Measurements from ENCODE around the gene TOMM20.
"Not testable (repeated sequence)": the region's sequence is repeated elsewhere in the genome, so short reads cannot be mapped to it uniquely, and the experiment has no call there.

The TOMM20 gene

DNA sequence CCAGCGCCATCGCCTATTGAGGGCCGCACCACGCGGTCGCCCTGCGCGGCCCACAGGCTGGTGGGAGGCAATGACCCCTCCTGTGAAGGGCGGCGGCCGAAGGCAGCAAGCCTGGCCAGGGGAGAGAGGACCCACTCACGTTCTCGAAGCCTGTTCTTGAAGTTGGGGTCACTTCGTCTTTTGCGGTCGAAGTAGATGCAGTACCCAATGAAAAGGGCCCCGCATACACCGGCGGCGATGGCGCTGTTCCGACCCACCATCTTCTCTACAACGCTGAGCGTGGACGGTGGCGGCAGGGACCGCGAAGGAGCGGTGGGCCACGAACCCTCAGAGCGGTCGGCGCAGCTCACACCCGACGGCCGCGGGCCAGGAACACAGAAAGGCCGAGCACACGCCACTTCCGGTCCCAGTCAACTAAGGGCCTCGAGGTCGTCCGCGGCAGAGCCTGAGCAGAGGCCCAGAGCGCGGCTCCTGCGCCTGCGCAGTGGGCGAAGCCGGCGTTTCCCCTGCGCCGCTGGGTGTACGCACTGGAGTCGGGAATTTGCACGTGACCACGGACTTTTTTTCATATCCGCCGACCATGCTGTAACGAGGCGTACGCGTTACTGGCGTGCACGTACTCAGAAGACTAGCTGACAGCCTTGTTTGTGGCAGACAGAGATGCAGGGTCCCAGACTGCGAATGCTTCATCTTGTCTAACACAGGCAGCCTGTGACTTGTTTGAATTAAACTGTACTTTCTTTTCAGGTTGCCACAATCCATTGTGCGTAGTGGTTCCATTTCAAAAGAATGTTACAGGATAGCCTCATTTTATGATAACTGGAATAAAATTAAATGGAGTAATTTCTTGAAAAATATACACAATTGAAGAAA is at the start of gene TOMM20:
Gene TOMM20 (minus strand): TSS at position 382 of the 873 bp plus-strand sequence. CDS start 122 bp downstream, at position 260.
- peak; percentile 99 for DNase-seq (ENCODE audit: low spot score)

DNA sequence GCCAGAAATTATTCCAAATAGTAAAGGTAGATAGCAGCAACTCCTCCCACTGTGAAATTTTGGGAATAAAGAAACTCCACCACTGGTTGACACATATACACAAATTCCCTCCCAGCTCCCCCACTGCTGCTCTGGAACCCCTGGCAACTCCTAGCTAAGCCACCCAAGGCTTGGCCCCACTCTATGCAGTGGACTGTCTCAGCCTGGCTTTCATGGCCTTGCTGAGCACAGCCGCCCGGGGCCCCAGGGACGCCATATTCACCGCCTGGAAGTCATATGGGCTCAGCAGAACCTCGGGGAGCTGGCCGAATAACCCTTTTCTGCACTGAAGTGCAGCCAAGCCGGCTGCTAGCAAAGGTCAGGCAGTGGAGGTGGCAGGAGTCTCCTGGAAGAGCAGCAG is 47.8 kb upstream of the TOMM20 start:
- no peak for DNase-seq (ENCODE audit: low spot score)

DNA sequence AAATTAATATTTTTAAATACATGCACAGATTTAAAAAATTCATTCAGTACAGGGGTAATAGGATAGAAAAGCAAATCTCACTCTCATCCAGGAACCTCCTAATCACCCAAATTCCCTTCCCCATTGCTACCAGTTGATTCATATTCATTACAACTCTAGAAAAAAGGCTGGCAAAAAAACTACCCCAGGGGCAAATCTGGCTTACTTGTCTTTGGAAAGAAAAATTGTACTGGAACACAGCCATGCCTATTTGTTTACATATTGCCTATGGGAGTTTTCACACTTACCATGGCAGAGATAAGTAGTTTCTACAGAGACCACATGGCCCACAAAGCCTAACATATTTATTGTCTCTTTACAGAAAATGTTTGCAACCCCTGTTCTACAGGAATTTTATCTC is 41.3 kb upstream of the TOMM20 start:
- no peak for DNase-seq (ENCODE audit: low spot score)

DNA sequence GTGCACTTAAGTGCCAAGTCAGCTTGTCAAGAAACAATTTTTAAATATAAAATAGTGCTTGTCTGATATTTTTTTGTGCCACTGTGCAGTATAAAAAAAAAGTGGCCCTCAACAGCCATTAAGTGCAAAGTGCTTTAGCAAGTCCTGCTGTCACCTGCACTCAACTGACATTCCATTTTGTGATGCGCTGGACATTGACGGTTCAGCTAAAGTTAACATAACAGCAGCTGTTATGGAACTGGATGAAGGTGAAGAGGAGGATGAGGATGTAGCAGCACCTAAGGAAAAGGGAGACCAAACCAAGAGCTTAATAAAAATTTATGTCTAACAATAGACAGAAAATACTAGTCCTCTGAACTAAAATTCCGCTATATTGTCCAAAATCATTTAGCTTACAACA is 39.7 kb upstream of the TOMM20 start:
- DNase-seq (ENCODE audit: low spot score): no peak

DNA sequence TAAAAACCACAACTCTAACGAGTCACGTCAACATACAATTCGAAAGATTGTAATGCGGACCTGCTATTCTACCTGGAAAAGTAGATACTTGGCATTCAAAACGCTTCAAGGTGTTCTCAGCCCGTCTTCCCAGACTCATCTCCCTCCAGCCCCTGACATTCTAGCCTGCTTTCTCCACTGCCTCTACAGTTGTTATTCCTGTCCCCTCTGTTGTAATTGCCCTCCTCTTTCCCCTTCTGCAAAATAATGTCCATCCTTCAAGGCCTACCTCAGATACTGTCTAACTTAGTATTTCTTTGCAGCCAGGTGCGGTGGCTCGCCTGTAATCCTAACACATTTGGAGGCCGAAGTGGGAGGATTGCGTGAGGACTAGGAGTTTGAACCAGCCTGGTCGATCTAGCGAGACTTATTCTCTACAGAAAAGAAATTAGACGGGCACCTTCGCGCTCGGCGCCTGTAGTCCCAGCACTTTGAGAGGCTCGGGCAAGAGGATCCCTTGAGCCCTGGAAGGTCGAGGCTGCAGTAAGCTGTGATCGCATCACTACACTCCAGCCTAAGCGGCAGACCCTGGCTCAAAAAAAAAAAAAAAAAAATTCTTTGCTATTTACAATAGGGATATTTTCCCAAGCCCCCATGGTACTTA is 33.2 kb upstream of the TOMM20 start:
- no peak for DNase-seq (ENCODE audit: low spot score)

DNA sequence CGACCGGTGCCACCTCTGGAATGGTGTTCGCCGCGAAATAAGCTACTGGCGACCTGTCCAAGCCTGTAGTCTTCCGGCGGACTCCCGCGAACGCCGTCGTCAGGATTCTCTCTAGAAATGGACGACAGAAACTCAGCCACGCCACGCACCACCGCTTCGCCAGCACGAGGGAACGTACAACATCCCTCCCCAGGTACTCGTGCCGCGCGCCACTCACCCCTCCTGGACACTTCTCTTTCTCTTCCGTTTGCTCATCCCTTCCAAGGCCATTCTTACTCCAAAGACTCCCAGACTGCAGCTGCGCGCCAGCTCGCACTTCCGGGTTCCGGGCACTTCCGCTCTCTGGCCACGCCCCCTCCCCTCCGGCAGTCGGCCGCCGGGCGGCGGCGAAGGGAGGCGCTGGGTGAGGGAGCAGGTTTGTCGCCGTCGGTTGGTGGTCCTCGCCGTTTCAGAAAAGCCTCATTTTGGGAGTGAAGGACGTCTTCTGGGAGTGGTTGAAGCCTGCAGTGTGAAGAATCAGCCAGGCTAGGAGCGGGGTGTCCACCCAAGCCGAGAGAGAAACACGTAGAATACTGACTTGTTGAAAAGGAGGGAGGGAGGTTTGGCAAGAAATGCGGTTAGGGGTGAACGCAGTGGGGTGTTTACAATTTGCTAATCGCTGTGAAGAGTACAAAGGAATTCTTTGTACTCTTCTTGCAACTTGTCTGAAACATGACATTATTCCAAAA is 32.5 kb upstream of the TOMM20 start, which contains the start of gene RBM34:
Gene RBM34 (minus strand): TSS at position 294 of the 728 bp plus-strand sequence. CDS start 24 bp downstream, at position 270.
- peak; percentile 94 for DNase-seq (ENCODE audit: low spot score)

DNA sequence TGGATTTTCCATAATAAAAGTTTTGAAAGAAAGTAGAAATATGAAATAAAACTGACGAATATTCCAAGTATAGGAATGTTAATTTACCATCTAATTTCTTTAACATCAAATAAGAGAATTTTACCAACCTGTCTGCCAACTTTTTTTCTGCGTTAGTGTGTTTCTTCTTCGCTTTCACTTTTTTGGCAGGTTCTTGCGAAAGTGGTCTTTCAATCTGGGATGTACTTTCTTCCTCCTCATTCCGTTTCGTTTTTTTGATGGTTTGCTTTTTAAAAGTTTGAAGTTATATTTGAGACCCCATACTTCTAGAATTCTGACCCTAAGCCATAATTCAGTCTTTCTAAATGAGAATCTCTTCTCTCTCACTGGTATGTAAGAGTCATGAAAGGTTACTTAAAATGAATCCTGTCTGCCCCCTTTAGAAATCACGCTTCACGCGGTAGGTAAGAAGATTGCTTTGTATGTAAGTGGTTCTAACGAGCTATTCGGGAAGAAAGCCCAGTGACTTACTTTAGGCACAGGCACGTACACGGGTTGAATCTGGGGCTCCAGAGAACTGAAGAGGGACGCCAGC is 31.8 kb upstream of the TOMM20 start:
- no peak for DNase-seq (ENCODE audit: low spot score)

DNA sequence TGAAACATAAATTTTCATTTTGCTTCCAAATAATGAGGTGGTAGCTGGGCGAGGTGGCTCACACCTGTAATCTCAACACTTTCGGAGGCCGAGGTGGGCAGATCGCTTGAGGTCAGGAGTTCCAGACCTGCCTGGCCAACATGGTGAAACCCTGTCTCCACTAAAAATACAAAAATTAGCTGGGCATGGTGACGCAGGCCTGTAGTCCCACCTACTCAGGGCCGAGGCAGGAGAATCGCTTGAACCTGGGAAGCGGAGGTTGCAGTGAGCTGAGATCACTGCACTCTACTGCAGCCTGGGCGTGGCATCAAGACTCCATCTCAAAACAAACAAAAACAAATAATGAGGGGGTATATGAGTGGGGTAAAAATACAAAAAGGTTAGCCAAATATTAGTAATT is 31.3 kb upstream of the TOMM20 start:
- DNase-seq (ENCODE audit: low spot score): not testable (repeated sequence)

DNA sequence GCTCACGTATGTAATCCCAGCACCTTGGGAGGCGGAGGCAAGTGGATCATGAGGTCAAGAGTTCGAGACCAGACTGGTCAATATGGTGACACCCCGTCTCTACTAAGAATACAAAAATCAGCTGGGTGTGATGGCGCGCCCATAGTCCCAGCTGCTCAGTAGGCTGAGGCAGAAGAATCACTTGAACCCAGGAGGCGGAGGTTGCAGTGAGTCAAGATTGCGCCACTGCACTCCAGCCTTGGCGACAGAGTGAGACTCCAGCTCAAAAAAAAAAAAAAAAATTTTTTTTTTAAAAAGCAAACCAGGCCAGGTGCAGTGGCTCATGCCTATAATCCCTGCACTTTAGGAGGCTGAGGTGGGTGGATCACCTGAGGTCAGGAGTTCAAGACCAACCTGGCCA is 30.6 kb upstream of the TOMM20 start:
- DNase-seq (ENCODE audit: low spot score): not testable (repeated sequence)

DNA sequence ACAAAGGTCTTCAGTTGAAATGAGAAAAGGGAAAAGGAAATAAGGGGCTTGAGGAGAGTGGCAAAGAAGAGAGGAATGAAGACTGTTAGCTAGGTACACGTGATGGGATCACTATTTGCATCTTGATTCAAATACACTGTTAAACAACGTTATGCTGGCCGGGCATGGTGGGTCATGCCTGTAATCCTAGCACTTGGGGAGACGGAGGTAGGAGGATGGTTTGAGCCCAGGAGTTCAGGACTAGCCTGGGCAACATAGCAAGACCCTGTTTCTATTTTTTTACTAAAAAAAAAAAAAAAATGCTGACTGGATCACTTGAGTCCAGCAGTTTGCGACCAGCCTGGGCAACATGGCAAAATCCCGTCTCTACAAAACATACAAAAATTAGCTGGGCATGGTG is 30.0 kb upstream of the TOMM20 start:
- no peak for DNase-seq (ENCODE audit: low spot score)

DNA sequence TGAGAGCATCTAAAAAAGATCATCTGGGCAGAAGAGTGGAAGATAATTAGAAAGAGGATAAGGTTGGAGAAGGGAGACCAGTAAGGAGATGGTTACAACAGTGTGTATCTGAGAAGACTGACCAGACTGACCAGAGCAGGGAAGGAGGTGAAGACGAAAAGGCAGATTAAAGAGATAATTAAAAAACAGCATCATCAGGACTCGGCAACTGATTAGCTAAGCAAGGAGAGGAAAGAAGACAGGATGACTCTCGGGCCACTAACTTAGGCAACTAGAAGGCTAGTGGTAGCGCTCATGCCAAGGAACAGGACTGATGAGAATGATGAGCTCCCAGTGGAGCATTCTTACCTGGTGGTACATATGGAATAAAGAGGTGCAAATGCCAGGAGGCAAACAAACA is 28.5 kb upstream of the TOMM20 start:
- no peak for DNase-seq (ENCODE audit: low spot score)

DNA sequence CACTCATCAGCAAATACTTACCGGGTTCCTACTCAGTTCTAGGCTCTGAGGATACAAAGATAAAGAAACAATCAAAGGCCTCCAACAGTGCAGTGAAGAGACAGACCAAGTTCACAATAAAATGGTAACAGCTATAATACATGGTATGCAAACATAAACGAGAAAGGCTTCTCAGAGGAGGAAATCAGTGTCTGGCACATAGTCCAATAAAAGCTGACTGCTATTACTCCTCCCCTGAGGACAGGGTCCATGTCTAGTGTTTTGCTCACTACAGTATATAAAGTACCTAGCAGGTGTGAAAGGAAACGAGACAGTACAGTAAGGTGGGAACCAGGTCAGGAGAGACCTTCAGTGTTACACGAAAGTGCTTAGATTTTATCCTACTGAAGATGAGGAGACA is 28.1 kb upstream of the TOMM20 start:
- no peak for DNase-seq (ENCODE audit: low spot score)

DNA sequence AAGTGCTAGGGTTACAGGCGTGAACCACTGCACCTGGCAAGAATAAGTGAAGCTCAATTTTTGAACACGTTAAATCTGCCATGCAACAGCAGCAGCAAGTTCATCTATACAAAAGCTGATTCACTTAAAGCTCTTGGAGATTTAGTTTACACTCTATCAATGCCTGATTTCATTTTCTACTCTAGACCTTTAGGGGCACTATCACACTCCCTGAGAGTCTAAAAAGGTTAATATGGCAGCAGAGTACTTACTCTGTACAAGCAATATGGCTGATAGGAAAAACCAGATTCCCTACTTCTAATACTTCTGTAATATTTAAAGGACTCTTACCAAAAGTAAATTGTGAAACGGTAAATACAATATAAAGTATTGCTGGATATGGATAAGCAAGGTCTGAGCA is 27.6 kb upstream of the TOMM20 start:
- DNase-seq (ENCODE audit: low spot score): no peak

DNA sequence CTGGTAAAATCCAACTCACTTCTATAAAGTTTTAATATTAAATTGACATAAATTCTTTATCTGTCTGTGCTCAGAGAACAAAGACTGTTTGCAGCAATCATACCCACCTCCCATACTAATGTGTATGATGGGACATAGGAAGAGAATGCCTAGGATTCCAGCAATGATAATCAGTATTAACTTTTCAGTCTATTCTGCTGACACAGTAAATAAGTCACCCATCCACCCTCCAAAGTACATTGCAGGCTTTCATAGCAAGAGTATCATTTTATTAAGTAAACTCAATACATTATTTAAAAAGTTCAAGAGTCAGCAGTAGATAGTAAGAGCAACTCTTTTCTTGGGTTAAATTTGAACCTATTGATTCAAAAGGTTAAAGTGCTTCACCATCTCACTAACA is 23.6 kb upstream of the TOMM20 start:
- no peak for DNase-seq (ENCODE audit: low spot score)

DNA sequence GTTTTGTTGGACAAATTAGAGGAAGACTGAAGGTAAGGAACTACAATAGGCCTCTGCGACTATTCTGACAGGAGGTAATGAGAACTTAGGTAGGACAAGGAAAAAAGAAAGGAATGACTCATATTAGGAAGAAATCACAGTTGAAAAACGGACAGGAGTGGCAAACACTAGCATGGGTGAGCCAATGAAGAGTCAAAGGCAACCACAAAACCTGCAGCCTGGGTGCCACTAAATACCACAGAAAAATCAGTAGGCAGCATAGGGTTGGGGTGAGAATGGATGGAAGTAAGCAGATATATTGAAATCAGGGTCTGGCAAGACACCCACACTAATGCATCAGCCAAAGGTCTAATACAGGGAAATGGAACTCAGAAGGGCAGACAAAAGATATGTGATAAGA is 22.4 kb upstream of the TOMM20 start:
- no peak for DNase-seq (ENCODE audit: low spot score)

DNA sequence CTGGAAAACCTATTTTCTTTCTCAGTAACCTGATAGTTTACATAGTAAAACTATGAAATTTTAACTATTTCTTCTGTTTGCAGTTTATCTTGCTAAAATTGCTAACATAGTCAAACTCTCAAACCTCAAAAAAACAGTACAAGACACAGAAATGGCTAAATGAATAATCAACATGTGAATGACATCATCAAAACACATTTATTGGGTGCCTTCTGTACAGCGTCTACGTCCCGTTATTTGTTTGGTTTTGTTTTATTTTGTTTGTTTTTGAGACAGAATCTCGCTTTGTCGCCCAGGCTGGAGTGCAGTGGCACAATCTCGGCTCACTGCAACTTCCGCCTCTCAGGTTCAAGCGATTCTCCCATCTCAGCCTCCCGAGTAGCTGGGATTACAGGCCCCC is 21.2 kb upstream of the TOMM20 start:
- no peak for DNase-seq (ENCODE audit: low spot score)

DNA sequence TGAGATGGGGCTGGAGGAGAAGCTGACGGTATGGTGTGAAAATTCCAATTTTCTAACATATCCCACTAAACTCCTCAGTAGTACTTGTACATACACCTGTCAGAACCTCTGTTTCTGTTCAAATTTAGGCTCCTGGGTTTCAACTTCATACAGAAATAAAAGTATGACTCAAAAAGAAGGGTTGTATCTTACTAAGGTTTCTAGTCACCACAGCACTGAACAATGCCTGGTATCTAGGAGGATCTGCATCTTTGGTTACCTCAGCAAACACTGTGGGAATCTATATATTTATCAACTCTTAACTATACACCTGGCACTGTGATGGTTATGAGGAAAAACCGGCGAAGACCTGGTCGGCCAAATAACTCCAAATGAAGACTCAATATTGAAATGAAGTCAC is 18.6 kb upstream of the TOMM20 start:
- no peak for DNase-seq (ENCODE audit: low spot score)

DNA sequence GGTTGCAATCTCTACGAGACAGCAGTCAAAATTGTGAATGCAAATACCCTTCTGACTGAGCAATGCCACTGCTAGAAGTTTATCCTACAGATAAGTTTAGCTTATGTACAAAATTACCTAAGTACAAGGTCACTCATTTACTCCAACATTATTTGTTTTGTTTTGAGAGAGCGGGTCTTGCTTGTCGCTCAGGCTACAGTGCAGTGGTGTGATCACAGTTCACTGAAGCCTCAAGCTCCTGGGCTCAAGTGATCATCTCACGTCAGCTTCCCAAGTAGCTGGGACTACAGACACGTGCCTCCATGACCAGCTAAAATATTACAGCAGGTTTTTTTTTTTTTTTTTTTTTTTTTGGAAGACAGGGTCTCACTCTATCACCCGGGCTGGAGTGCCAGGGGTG is 17.0 kb upstream of the TOMM20 start:
- no peak for DNase-seq (ENCODE audit: low spot score)

DNA sequence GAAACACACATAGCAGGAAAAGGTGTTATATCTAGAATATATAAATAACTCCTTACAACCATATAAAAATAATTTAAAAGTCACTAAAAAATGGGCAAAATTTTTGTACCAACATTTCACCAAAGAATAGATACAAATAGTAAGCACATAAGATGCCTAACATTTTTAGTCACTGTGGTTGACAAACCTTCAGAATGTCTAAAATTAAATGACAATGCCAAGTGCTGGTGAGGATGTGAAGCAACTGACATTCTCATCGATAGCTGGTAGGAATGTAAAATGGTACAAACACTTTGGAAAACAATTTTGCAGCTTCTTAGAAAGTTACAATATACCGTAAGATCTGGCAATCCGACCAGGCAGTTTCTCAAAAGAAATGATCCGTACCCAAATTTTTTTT is 14.4 kb upstream of the TOMM20 start:
- DNase-seq (ENCODE audit: low spot score): no peak

DNA sequence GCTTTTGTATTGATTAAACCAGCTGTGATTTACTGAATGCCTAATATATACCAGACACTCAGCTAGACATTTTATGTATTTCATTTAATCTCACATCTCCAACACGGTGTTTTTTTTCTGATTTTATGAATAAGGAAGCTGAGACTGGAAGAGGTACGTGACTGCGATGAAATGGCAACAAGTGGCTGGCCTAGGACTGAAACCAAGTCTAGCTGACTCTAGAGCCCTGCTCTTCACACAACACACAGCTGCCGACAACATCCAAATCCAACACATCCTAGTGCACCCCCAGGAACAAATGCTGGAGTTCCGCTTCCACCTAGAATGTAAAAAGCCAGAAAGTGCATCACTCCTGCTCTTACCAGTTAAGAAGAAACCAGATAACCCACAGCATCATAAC is 10.7 kb upstream of the TOMM20 start:
- DNase-seq (ENCODE audit: low spot score): no peak

DNA sequence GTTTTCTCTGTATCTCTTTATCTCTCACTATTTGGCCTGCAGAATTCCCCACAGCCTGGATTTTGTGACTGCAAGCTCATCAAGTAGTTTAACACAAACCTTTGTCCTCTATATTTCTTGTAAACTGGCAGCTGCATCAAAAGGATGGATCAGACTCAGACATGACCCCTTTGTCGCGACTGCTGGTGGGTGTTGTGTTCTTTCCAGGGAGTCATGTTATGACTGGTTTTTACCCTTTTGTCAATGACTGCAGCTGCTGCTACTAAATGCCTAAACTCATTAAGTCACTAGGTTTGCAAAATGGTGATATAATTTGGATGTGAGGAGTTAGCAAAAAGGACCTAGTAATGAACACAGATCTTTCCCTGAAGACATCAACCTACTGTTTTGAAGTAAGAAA is 10.2 kb upstream of the TOMM20 start:
- DNase-seq (ENCODE audit: low spot score): no peak

DNA sequence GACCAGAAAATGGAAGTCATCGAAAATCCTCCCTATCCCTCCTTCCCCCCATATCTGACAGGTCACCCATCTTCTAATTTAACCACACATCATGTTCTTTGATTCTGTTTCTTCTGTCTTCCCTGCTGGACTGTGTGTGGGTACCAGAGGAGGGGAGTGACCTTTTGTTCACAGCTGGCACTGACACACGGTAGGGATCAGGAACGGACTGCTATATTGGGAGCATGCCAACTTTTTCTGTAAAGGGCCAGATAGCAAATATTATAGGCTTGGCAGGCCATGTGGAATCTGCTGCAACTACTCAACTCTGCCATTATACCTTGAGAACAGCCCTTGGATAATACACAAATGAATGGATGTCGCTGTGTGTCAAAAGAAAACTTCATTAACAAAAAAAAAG is 7.5 kb upstream of the TOMM20 start:
- DNase-seq (ENCODE audit: low spot score): no peak

DNA sequence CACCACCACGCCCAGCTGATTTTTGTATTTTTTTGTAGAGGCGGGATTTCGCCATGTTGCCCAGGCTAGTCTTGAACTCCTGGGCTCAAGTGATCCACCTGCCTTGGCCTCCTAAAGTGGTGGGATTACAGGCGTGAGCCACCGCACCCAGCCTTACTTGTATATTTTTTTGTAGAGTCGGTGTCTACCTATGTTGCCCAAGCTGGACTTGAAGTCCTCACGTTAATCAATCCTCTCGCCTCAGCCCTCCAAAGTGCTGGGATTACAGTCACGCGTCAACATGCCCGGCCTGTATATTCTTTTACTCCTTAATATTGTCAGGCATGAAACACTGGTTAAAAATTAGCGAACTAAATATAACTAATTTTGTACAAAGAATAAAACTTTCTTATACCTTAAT is 5.5 kb upstream of the TOMM20 start:
- DNase-seq (ENCODE audit: low spot score): no peak
